HEK293T (cell line): Measurements from ENCODE around the gene RPRD2.
A peak's percentile ranks its signal among the peaks of the same experiment; 100 is the strongest.

Experiments
- CTCF ChIA-PET: fragments of 350-600 bp; formaldehyde crosslinking; extraction: SDS; loops from one replicate; lab custom pipeline; 2021; ENCODE audit warnings: antibody characterized with exemption, inconsistent platforms; lab: Yijun Ruan, JAX
- POLR2A ChIA-PET: fragments of 350-600 bp; formaldehyde crosslinking; extraction: SDS; loops from one replicate; lab custom pipeline; 2020; ENCODE audit warnings: antibody characterized with exemption, inconsistent platforms; lab: Yijun Ruan, JAX
- DNase-seq: peaks from one replicate; pipeline ENCODE4 v3.0.0; 2012; ENCODE audit warnings: mixed read lengths; ENCODE audit errors: extremely low spot score
- ARNT ChIP-seq: fragments of 450-650 bp; IDR thresholded peaks from 2 replicates; pipeline ENCODE4 v1.6.1; 2017; ENCODE audit warnings: mild to moderate bottlenecking
- BHLHE40 ChIP-seq: fragments of 450-650 bp; IDR thresholded peaks from 2 replicates; pipeline ENCODE4 v1.6.1; 2016; ENCODE audit warnings: mild to moderate bottlenecking, moderate library complexity, borderline replicate concordance
- CTBP1 ChIP-seq: fragments of 450-650 bp; IDR thresholded peaks from 2 replicates; pipeline ENCODE4 v1.6.1; 2016; ENCODE audit warnings: borderline replicate concordance
- ELF4 ChIP-seq: fragments of 450-650 bp; IDR thresholded peaks from 2 replicates; pipeline ENCODE4 v1.6.1; 2017; ENCODE audit warnings: antibody characterized with exemption
- FOXA1 ChIP-seq: fragments of 450-650 bp; IDR thresholded peaks from 2 replicates; pipeline ENCODE4 v1.6.1; 2016; ENCODE audit warnings: mild to moderate bottlenecking
- FOXK2 ChIP-seq: fragments of 450-650 bp; IDR thresholded peaks from 2 replicates; pipeline ENCODE4 v1.6.1; 2016; ENCODE audit warnings: mild to moderate bottlenecking
- FOXM1 ChIP-seq: fragments of 450-650 bp; IDR thresholded peaks from 2 replicates; pipeline ENCODE4 v1.6.1; 2017; ENCODE audit warnings: mild to moderate bottlenecking, borderline replicate concordance
- HDGF ChIP-seq: fragments of 450-650 bp; IDR thresholded peaks from 2 replicates; pipeline ENCODE4 v1.6.1; 2017; ENCODE audit warnings: antibody characterized with exemption, borderline replicate concordance
- L3MBTL2 ChIP-seq: fragments of 450-650 bp; conservative IDR thresholded peaks from 2 replicates; pipeline ENCODE4 v1.6.1; 2016; ENCODE audit warnings: mild to moderate bottlenecking
- LEF1 ChIP-seq: fragments of 450-650 bp; IDR thresholded peaks from 2 replicates; pipeline ENCODE4 v1.6.1; 2017; ENCODE audit warnings: mild to moderate bottlenecking, borderline replicate concordance
- NFRKB ChIP-seq: fragments of 450-650 bp; IDR thresholded peaks from 2 replicates; pipeline ENCODE4 v1.6.1; 2016; ENCODE audit warnings: mild to moderate bottlenecking, moderate library complexity
- SP1 ChIP-seq: fragments of 450-650 bp; IDR thresholded peaks from 2 replicates; pipeline ENCODE4 v1.6.1; 2017
- SUZ12 ChIP-seq: fragments of 450-650 bp; IDR thresholded peaks from 2 replicates; pipeline ENCODE4 v1.6.1; 2016; ENCODE audit warnings: mild to moderate bottlenecking
- TARDBP ChIP-seq: fragments of 450-650 bp; IDR thresholded peaks from 2 replicates; pipeline ENCODE4 v1.6.1; 2016
- ZNF384 ChIP-seq: fragments of 450-650 bp; IDR thresholded peaks from 2 replicates; pipeline ENCODE4 v1.6.1; 2016
- TF ChIP-seq, protein P1 (sequence below): fragments of 450-650 bp; IDR thresholded peaks from 2 replicates; pipeline ENCODE4 v1.6.1; 2016

RPRD2 gene

DNA sequence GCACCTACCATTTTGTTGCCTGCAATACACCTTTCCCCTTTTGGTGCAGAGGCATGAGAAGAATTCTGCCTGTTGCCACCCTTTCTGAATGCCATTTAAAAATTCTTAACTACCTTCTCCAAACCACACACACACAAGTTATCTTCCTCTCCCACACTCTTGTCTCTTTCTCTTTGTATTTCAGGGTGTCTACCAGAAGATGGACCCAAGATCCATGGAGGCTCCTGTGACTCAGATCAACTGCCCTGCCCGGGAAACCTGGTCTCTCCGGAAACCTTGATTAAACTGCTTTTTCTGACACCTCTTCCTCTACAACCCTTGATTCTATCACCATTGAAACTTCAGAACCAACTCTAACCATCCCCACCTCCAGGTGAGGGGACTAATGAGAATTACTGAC lies 120.9 kb downstream of the RPRD2 start:
- ChIA-PET POLR2A (no interaction called here), CTCF (no interaction called here)
- no peak for DNase-seq
- TF ChIP-seq ARNT (no peak), ZNF384 (no peak), BHLHE40 (no peak), NFRKB (no peak), ELF4 (no peak), LEF1 (no peak), FOXK2 (no peak), SUZ12 (no peak), L3MBTL2 (no peak), FOXA1 (no peak)
- TF ChIP-seq, protein P1, sequence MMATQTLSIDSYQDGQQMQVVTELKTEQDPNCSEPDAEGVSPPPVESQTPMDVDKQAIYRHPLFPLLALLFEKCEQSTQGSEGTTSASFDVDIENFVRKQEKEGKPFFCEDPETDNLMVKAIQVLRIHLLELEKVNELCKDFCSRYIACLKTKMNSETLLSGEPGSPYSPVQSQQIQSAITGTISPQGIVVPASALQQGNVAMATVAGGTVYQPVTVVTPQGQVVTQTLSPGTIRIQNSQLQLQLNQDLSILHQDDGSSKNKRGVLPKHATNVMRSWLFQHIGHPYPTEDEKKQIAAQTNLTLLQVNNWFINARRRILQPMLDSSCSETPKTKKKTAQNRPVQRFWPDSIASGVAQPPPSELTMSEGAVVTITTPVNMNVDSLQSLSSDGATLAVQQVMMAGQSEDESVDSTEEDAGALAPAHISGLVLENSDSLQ: no peak

DNA sequence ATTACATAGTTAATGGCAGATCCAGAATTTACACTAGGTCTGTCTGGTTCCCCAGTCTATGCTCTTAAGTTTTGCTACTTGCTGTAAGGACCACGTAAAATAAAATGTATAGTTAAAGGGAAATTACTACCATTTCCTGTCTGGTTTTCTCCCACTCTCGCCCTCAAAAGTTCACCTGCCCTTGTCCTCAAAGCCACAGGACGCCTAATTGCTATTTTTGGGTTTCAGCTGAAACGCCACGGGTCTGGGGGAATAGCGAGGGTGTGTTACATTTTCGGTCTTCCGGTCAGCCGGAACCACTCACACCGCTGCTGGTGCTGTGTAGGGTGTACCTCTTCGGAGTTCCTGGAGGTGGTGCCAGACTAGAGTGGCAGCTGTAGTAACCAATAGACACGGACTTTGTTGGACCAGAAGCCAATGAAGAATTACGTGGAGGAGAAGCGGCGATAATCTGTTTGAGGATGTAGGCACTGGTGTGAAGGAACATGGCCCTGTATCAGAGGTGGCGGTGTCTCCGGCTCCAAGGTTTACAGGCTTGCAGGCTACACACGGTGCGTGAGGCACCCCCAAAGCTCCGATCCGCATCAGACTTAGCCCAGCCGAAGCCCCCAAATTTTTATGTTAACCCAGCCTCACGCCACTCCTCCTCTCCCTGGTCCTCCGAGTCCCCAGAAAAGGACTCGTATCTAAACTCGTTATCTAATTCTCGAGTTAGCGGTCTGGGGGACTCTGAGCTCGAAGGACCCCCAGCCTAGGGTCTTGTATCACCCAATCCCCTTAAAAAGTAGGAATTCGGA lies 123.2 kb downstream of the RPRD2 start, which contains the start of gene TARS2:
TSS of gene TARS2 (plus strand) at position 454 of the 797 bp plus-strand sequence. CDS start at position 486, 32 bp downstream.
- ChIA-PET POLR2A (interaction anchor here (0.6 to 2.3 kb wide), 14 partner anchors 10 to 187 kb away, joined by 3 to 12 read pairs (median 4); partner anchors contain the start of genes FALEC, MCL1 and RPRD2), CTCF (interaction anchor here (0.6 to 1.3 kb wide), 5 partner anchors 24 to 508 kb away, joined by 3 to 4 read pairs (median 3); no protein-coding TSS in a partner anchor)
- TF ChIP-seq FOXA1 (no peak), L3MBTL2 (peak; percentile 89), LEF1 (no peak), CTBP1 (peak; percentile 98), ELF4 (peak; percentile 80), HDGF (no peak), FOXK2 (peak; percentile 66), ZNF384 (no peak), ARNT (no peak), BHLHE40 (no peak), SP1 (no peak), SUZ12 (no peak), TARDBP (no peak), FOXM1 (no peak), NFRKB (peak; percentile 97)
- TF ChIP-seq, protein P1: peak; percentile 100
- peak; percentile 100 for DNase-seq

DNA sequence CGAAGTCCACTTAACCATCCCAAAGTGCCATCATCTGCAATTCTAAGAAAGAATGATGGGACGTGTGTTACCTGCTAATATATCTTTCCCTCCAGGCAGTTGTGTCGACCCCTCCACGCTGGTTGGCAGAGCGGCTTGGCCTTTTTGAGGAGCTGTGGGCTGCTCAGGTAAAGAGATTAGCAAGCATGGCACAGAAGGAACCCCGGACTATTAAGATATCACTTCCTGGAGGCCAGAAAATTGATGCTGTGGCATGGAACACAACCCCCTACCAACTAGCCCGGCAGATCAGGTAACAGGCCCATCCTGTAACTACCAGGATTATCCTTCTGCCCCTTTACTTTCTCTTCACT lies 123.8 kb downstream of the RPRD2 start:
- no peak for DNase-seq
- ChIA-PET POLR2A (interaction anchor here (1.0 to 2.3 kb wide), 9 partner anchors 9 to 124 kb away, joined by 3 to 12 read pairs (median 4); partner anchors contain the start of genes FALEC, MCL1 and RPRD2), CTCF (interaction anchor here (0.6 to 1.3 kb wide), 2 partner anchors 94 to 507 kb away, joined by 3 to 4 read pairs; no protein-coding TSS in a partner anchor)
- TF ChIP-seq ELF4: no peak
- TF ChIP-seq L3MBTL2: no peak
- TF ChIP-seq HDGF: no peak
- TF ChIP-seq BHLHE40: no peak
- TF ChIP-seq LEF1: no peak
- TF ChIP-seq FOXM1: no peak
- TF ChIP-seq, protein P1: no peak
- no peak for TF ChIP-seq ZNF384
- TF ChIP-seq ARNT: no peak
- no peak for TF ChIP-seq SP1
- TF ChIP-seq CTBP1: no peak
- TF ChIP-seq FOXA1: no peak
- TF ChIP-seq NFRKB: no peak
- TF ChIP-seq FOXK2: no peak
- TF ChIP-seq SUZ12: no peak

DNA sequence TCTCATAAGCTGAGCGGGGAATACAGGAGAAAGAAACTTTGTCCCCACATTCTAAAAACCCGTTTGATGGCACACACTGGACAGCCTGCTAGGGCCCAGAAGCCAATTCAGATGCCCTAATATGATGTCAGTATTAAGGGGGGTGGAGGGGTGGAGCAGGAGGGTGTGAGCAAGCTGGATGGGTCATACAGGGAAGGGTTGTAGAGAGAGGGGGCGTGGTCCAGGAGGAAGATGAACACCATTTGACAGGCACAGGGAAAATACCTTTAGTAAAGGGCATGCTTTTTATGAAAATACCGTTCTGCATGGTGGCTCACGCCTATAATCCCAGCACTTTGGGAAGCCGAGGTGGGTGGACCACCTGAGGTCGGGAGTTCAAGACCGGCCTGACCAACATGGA lies 129.2 kb downstream of the RPRD2 start:
- TF ChIP-seq SUZ12: no peak
- no peak for TF ChIP-seq FOXA1
- TF ChIP-seq SP1: no peak
- no peak for TF ChIP-seq FOXK2
- no peak for TF ChIP-seq ARNT
- no peak for TF ChIP-seq ZNF384
- ChIA-PET CTCF (no interaction called here), POLR2A (no interaction called here)
- DNase-seq: no peak

DNA sequence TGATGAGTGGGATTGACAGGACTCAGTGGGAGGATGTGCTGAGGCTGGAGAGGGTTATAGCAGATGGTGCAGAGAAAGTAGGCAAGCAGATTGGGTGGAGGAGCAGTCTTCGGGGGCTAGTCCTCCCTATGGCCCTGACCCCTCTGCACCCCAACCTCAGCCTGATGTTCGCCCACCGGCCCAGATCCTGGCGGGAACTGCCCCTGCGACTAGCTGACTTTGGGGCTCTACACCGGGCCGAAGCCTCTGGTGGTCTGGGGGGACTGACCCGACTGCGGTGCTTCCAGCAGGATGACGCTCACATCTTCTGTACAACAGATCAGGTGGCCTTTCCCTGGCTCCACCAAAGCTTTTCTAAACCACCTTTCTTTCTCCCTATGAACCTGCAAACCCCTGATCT lies 134.4 kb downstream of the RPRD2 start:
- no peak for DNase-seq
- ChIA-PET CTCF (no interaction called here), POLR2A (interaction anchor here (1.8 kb wide), 1 partner anchor 17 kb away, joined by 6 read pairs; the partner anchor contains the start of gene FALEC)
- no peak for TF ChIP-seq BHLHE40
- no peak for TF ChIP-seq NFRKB
- no peak for TF ChIP-seq LEF1
- no peak for TF ChIP-seq L3MBTL2
- no peak for TF ChIP-seq ZNF384
- TF ChIP-seq SUZ12: no peak
- TF ChIP-seq ARNT: no peak
